Measurements from ENCODE around the gene UBE3D.
"Not testable (repeated sequence)": the region's sequence is repeated elsewhere in the genome, so short reads cannot be mapped to it uniquely, and the experiment has no call there.

UBE3D gene

GRCh38 chr6:82882363-82883023, 183.1 kb downstream of the UBE3D start:
- H3K27ac ChIP-seq, result no peak overlapping the region
- H3K4me3 ChIP-seq, result no peak overlapping the region

DNA sequence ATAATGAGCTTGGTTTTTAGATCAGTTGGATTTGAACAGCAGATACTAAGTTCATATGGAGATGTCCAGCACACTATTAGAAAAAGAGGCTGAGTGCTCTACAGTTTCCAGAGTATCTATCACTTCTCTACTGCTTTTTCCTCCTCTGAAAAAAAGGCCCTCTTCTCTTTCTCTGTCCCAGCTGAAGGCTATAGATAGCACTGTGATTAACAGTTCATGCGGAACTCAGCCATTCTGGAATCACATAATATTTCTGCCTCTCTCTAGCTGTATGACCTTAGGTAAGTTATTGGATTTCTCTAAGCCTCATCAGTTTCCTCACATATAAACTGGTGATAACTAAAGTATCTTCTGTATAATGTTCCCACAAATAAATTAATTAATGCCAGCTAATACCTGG, 184.1 kb downstream of the UBE3D start:
- no peak overlapping the region for H3K27ac ChIP-seq

DNA sequence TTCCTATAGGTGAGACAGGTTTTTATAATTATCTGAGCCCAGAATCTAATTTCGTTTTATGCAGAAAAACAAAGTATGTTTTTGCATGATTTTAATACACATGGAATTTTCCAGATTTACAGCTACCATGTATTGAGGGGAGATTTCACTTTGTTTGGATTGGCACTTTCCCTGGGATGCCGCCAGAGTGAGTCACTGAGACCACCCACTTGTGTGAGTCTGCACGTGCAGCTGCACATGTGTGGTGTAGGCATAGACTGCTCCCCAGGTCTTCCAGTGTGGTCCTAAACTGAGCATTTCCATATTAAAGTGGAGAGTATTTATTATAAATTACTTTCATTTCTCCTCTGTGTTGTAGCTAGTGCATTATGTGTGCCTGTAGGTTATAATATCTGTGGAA, 186.8 kb downstream of the UBE3D start:
- no peak overlapping the region for H3K27ac ChIP-seq
- no peak overlapping the region for H3K4me3 ChIP-seq

More for the DNA sequence above, 184.1 kb downstream of the UBE3D start:
- H3K4me3 ChIP-seq, result no peak overlapping the region

DNA sequence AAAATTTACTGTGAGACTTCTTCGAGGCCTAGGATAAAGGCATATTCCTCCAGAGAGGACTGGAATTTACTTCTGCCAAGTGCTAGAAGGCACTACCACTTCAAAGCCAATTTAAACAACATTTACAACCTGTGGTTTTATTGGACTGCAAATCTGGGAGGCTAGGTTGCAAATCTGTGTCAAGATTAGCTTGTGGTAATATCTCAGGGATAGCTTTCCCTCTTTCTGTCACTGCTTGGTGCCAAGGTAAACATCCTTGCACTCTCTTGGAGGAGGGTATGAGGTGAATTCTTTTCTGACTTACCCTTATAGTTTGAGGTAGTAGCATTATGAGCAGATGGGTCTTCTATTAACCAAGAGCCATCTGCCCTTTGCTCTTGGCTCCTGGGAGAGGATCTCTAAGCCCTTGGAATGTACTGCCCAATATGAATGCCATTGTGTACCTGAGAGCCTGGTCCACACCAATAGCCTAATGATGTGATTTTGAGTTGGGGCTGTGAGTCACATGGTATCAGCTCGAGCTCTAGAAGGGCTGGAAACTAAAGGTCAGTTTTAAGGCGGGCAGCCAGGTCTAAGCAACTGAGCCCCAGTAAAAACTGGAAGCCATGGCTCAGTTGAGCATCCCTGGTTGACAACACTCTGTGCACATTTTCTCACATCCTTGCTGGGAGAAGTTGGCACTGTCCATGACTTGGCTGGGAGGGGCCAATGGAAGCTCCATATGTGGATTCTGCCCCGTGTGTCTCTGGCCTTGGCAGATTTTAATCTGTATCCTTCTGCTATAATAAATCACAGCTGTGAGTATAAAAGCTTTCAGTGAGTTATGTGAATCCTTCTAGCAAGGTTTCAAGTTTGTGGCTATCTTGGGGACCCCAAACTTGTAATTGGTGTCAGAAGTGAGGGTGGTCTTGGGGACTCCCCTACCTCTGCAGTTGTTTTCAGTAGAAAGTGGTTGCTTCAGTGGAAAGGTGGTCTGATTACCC, 188.1 kb downstream of the UBE3D start:
- H3K4me3 ChIP-seq, result no peak overlapping the region

GRCh38 chr6:82875573-82876185, 190.0 kb downstream of the UBE3D start:
- H3K27ac ChIP-seq, result no peak overlapping the region

More for the DNA sequence above, 188.1 kb downstream of the UBE3D start:
- H3K27ac ChIP-seq, result no peak overlapping the region

GRCh38 chr6:82874867-82875266, 190.8 kb downstream of the UBE3D start:
- Histone ChIP-seq H3K27ac (no peak overlapping the region), H3K4me3 (no peak overlapping the region)

More at GRCh38 chr6:82875573-82876185, 190.0 kb downstream of the UBE3D start:
- H3K4me3 ChIP-seq, result no peak overlapping the region

- no peak overlapping the region for H3K27ac ChIP-seq
- H3K4me3 ChIP-seq, result no peak overlapping the region
Measured at GRCh38 chr6:82872185-82872584, 193.5 kb downstream of the UBE3D start.

GRCh38 chr6:82870582-82871172, 195.0 kb downstream of the UBE3D start:
- H3K4me3 ChIP-seq, result no peak overlapping the region
- H3K27ac ChIP-seq, result no peak overlapping the region

- Histone ChIP-seq H3K4me3 (no peak overlapping the region), H3K27ac (no peak overlapping the region)
Measured at GRCh38 chr6:82869493-82869892, 196.1 kb downstream of the UBE3D start.

DNA sequence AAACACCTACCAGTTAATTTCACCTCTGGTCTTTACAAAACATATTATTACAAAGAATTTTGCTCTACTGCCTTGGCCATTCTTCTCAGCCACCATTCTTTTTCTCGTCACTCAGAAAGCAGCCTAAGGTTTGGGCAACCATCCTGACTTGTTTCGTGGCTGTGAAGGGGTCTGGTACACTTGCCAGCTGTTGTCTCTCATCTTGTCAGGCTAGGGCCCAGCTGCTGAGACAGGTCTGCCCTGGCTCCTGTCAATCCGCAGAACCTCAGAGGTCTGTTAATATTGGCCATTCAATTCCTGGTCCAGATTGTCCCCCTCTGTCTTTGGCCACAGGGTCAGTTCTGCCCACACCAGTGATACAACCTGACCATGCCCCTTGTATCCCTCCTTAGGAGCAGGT, 197.7 kb downstream of the UBE3D start:
- no peak overlapping the region for H3K27ac ChIP-seq
- no peak overlapping the region for H3K4me3 ChIP-seq

DNA sequence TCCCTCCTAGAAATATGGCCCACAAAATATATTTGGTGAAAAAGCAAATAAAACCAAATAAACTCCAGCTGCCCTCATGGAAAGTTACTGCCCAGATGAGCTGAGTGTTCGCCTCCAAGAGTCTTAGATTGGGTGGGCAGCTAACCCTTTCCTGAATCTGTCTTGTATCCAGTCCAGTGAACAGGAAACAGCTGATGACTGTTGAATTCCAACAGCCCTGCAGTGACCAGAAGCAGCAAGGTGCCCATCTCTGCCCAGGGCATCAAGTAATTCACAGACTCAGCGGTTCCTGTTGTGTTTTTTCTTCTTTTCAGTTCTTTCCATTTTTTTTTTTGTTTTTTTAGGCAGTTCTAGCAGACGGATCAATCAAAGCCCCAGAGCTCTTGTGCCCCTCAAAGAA, 199.2 kb downstream of the UBE3D start:
- Histone ChIP-seq H3K27ac (no peak overlapping the region), H3K4me3 (no peak overlapping the region)

DNA sequence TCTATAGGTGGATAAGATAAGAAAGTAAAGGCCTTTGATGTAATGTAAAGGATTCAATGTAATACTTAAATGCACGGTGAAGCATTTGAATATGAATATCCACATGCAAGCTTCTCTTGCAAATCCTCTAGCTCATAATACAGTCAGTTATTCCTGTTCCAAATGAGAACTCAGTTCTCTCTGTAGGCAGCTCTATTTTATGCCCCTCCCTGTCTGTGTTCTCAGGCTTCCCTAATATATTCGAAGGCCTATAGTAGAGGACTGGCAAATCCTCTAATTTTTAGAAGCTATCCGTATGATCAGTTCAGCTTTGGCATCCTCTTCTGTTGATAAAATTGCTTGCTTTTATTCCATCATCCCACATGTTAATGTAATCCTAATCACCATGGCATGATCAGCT, 200.2 kb downstream of the UBE3D start:
- Histone ChIP-seq H3K4me3 (no peak overlapping the region), H3K27ac (no peak overlapping the region)

- Histone ChIP-seq H3K4me3 (no peak overlapping the region), H3K27ac (no peak overlapping the region)
Measured at GRCh38 chr6:82863781-82864180, 201.9 kb downstream of the UBE3D start.

GRCh38 chr6:82862543-82862942, 203.1 kb downstream of the UBE3D start:
- H3K27ac ChIP-seq, result no peak overlapping the region
- H3K4me3 ChIP-seq, result no peak overlapping the region

- no peak overlapping the region for H3K27ac ChIP-seq
- H3K4me3 ChIP-seq, result no peak overlapping the region
Measured at GRCh38 chr6:82861121-82861520, 204.5 kb downstream of the UBE3D start.

- not testable (repeated sequence) for H3K4me3 ChIP-seq, H3K27ac ChIP-seq
Measured at GRCh38 chr6:82856077-82856476, 209.6 kb downstream of the UBE3D start.

DNA sequence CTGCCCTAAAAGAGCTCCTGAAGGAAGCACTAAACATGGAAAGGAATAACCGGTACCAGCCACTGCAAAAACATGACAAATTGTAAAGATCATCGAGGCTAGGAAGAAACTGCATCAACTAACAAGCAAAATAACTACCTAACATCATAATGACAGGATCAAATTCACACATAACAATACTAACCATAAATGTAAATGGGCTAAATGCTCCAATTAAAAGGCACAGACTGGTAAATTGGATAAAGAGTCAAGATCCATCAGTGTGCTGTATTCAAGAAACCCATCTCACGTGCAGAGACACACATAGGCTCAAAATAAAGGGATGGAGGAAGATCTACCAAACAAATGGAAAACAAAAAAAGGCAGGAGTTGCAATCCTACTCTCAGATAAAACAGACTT, 212.7 kb downstream of the UBE3D start:
- H3K27ac ChIP-seq, H3K4me3 ChIP-seq: not testable (repeated sequence)

- Histone ChIP-seq H3K27ac (no peak overlapping the region), H3K4me3 (no peak overlapping the region)
Measured at GRCh38 chr6:82843291-82843885, 222.3 kb downstream of the UBE3D start.

GRCh38 chr6:82842721-82843120, 222.9 kb downstream of the UBE3D start:
- no peak overlapping the region for H3K27ac ChIP-seq
- no peak overlapping the region for H3K4me3 ChIP-seq

All from skin epidermis (tissue), 12 donors.